Common myeloid progenitor, CD34-positive (primary cell): ENCODE results near the gene CLIC6.

ENCODE experiments used
- CTCF ChIA-PET: fragments of 350-600 bp; sonication (Branson Sonifier 250); formaldehyde crosslinking; loops from one replicate; lab custom pipeline; 2021; ENCODE audit warnings: antibody characterized with exemption; lab: Charles Lee
- POLR2A ChIA-PET: fragments of 350-600 bp; sonication (Branson Sonifier 250); formaldehyde crosslinking; loops from one replicate; lab custom pipeline; 2021; ENCODE audit warnings: antibody characterized with exemption; lab: Charles Lee
- DNase-seq, 3 donors: peaks; one replicate each; pipeline versions ENCODE4 v3.0.0 to v3.0.0-alpha.2; 2013
- H3K27ac ChIP-seq, 2 experiments: 1 replicate in 1 of 2; 2 replicates in 1 of 2; pipeline ENCODE4 v1.7.0; 2013; ENCODE audit warnings: inconsistent platforms in 2 of 2, low read length in 2 of 2, mild to moderate bottlenecking in 2 of 2, low read depth in 1 of 2, moderate library complexity in 1 of 2; ENCODE audit not compliant: severe bottlenecking in 2 of 2, insufficient read depth in 1 of 2, poor library complexity in 1 of 2
- H3K27me3 ChIP-seq, 5 experiments: replicated peaks in 2 of 5; 1 replicate in 3 of 5; 2 replicates in 2 of 5; pipeline versions ENCODE4 v1.6.1 to v1.7.0; 2013; ENCODE audit warnings: low read length in 4 of 5, mild to moderate bottlenecking in 2 of 5, moderate library complexity in 2 of 5, inconsistent platforms in 1 of 5; ENCODE audit not compliant: insufficient read depth in 5 of 5, control insufficient read depth in 4 of 5
- H3K36me3 ChIP-seq, 4 experiments: 1 replicate in 2 of 4; 2 replicates in 2 of 4; pipeline versions ENCODE4 v1.6.1 to v1.7.0; 2013; ENCODE audit warnings: low read length in 3 of 4, control low read depth in 1 of 4, mild to moderate bottlenecking in 1 of 4; ENCODE audit not compliant: control insufficient read depth in 4 of 4, insufficient read depth in 4 of 4
- H3K4me1 ChIP-seq, 4 experiments: 1 replicate in 3 of 4; 2 replicates in 1 of 4; pipeline versions ENCODE4 v1.6.1 to v1.7.1; 2013; ENCODE audit warnings: low read length in 3 of 4, mild to moderate bottlenecking in 3 of 4, control low read depth in 1 of 4, inconsistent platforms in 1 of 4, moderate library complexity in 1 of 4; ENCODE audit not compliant: control insufficient read depth in 4 of 4, insufficient read depth in 4 of 4; ENCODE audit errors: control extremely low read depth in 1 of 4
- H3K4me3 ChIP-seq, 7 experiments: 1 replicate in 4 of 7; 2 replicates in 3 of 7; pipeline versions ENCODE4 v1.5.1 to v1.7.0; 2013; ENCODE audit warnings: mild to moderate bottlenecking in 7 of 7, low read length in 6 of 7, moderate library complexity in 6 of 7, inconsistent platforms in 2 of 7, low read depth in 2 of 7, control low read depth in 1 of 7; ENCODE audit not compliant: insufficient read depth in 4 of 7, control insufficient read depth in 1 of 7; ENCODE audit errors: extremely low read depth in 1 of 7
- H3K9me3 ChIP-seq, 5 experiments: 1 replicate in 4 of 5; 2 replicates in 1 of 5; pipeline versions ENCODE4 v1.6.1 to v1.7.1; 2013; ENCODE audit warnings: low read length in 4 of 5, mild to moderate bottlenecking in 2 of 5, inconsistent platforms in 1 of 5, low read depth in 1 of 5, moderate library complexity in 1 of 5; ENCODE audit not compliant: control insufficient read depth in 4 of 5, insufficient read depth in 2 of 5; ENCODE audit errors: control extremely low read depth in 1 of 5
- WGBS: methylation state at CpG from one replicate; pipeline ENCODE4 v1.1.5; 2013; ENCODE audit not compliant: insufficient coverage; 5-methylcytosine and 5-hydroxymethylcytosine counted together

The CLIC6 gene

DNA sequence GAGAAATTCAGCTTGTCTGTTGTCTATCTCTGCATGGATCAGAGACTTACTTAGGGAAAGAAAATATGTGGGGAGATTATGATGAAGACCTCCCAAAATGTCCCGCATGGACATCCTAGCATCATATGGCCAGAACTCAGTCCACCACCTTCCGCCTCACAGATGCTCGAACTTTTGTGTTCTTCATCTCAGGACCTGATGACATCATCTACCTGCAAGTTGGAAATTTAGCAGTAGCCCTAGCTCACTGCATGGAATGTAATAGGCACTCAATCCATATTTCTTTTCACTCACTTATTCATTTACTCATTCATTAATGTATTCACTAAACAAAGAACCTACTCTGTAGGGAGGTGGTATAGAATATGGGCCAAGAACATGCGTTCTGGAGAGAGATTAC is 96.8 kb downstream of the CLIC6 start:
- H3K4me3 ChIP-seq: no peak overlapping the region
- no peak overlapping the region for H3K27ac ChIP-seq
- CTCF ChIA-PET: interaction anchor here (1.2 kb wide), 1 partner anchor 77 kb away, joined by 4 read pairs; no protein-coding TSS in a partner anchor
- no peaks in the 10 kb centered on the region for H3K36me3 ChIP-seq
- peaks cover 0 to 11% (median 1%) of the 10 kb centered on the region in 5 experiments for H3K9me3 ChIP-seq
- no peaks in the 10 kb centered on the region for H3K27me3 ChIP-seq
- DNase-seq: no peak
- POLR2A ChIA-PET: no interaction called here
- no peaks in the 10 kb centered on the region for H3K4me1 ChIP-seq
- 94% methylated on average over 3 of the region's 4 CpGs for WGBS

DNA sequence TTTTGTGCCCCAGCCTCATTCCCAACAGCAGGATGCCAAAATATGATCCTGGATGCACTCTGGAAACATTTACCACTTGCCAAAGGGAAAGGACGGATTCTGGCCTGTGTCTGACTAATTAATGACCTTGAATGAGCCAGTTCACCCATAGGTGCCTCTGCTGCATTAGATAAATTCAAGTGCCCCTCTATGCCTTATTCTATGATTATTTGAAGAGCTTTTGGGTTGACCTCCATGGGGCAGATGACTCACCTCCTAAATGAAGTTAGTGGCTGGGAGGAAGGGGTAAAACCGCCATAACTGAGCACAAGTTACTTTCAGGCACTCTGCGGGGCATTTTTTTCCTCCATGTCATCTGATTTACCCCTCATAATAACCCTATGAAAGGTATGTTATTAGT is 98.1 kb downstream of the CLIC6 start:
- 100% methylated on average over 1 of the region's 3 CpGs for WGBS
- Histone ChIP-seq H3K27me3 (no peaks in the 10 kb centered on the region), H3K4me1 (no peaks in the 10 kb centered on the region), H3K27ac (no peak overlapping the region), H3K9me3 (peaks cover 0 to 11% (median 1%) of the 10 kb centered on the region in 5 experiments), H3K36me3 (no peaks in the 10 kb centered on the region), H3K4me3 (no peak overlapping the region)
- CTCF ChIA-PET: no interaction called here
- POLR2A ChIA-PET: no interaction called here
- no peak for DNase-seq
